GM12801 (cell line): ENCODE data around the gene CHMP4B.

Experiments used
- TF ChIP-seq, protein P1 (sequence below): IDR thresholded peaks from one replicate; pipeline ENCODE4 v1.5.1; 2011; ENCODE audit warnings: control low read depth; ENCODE audit not compliant: insufficient read length; ENCODE audit errors: extremely low read depth

Gene CHMP4B

DNA sequence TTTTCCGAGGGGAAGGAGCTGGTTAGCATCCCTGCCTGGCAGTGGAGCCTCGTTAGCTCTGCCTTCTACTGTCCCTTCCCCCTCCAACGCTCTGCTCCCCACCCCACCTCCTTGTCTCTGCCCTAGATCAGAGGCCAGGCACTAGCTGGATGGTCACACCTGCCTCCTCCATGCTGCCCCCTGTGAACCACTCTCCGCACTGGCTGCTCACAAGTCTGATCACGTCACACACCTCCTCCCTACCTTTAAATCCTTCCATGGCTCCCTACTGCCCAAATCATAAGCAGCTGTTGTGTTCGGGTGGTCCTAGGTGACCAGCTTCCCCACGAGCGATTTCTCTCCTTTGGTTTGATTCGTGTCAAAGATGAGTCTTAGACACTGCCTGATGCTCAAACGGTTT, 71.3 kb downstream of the CHMP4B start:
- TF ChIP-seq, protein P1, sequence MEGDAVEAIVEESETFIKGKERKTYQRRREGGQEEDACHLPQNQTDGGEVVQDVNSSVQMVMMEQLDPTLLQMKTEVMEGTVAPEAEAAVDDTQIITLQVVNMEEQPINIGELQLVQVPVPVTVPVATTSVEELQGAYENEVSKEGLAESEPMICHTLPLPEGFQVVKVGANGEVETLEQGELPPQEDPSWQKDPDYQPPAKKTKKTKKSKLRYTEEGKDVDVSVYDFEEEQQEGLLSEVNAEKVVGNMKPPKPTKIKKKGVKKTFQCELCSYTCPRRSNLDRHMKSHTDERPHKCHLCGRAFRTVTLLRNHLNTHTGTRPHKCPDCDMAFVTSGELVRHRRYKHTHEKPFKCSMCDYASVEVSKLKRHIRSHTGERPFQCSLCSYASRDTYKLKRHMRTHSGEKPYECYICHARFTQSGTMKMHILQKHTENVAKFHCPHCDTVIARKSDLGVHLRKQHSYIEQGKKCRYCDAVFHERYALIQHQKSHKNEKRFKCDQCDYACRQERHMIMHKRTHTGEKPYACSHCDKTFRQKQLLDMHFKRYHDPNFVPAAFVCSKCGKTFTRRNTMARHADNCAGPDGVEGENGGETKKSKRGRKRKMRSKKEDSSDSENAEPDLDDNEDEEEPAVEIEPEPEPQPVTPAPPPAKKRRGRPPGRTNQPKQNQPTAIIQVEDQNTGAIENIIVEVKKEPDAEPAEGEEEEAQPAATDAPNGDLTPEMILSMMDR, result no peak

GRCh38 chr20:33883164-33883563, 72.0 kb downstream of the CHMP4B start:
- TF ChIP-seq, protein P1, result no peak

DNA sequence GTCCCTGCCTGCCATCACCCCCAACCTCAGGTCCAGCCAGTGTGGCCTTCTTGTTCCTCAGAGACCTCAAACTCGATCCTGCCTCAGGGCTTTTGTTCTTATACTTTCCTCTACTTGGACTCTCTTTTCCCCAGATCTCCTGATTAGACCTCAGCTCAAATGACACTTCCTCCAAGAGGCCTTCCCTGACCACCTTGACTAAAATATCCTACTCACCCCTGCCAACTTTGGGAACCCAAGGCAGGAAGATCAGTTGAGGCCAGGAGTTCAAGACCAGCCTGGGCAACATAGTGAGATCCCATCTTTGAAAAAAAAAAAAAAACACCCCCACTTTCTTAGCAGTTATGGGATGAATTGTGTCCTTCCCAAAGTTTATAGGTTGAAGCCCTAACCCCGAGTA, 73.5 kb downstream of the CHMP4B start:
- TF ChIP-seq, protein P1, result no peak

DNA sequence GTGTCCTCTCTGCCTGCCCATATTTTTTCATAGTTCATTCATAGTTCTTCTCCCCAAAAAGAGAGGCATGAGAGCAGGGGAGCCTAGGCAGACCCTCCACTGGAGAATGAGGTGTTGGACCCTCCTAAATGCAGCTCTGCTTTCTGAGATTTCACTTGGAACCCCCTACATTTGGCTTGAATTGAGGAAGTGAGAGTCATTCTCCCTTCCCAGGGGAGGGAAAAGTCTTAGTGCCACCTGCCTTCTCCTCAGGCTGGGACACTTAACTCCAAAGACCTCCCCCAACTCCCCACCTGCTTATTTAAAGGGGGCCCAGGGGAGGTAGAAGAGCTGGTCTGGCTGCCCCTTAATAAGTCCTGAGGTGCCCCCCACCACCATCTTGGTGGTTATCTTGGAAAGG, 78.2 kb downstream of the CHMP4B start:
- TF ChIP-seq, protein P1, result no peak

- TF ChIP-seq, protein P1, result no peak
Observed at GRCh38 chr20:33890557-33890956, 79.4 kb downstream of the CHMP4B start.

DNA sequence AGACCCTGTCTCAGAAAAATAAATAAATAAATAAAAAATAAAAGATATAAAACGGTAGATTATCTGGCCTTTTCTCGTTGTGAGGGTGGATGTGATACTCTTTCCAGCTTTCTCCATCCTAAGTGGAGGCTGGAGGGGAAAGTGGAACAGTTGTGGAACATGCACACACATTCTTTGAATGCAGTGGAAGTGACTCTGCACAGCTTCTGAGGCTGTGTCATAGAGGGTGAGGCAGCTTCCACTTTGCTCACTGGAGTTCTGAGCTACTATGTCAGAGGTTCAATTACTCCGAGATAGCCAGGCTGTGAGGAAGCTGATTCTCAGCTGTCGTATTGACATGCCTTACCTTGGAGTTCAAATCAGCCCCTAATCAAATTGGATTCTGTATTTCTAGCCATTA, 82.2 kb downstream of the CHMP4B start:
- TF ChIP-seq, protein P1, result no peak

GRCh38 chr20:33894798-33895197, 83.7 kb downstream of the CHMP4B start:
- TF ChIP-seq, protein P1, result no peak

DNA sequence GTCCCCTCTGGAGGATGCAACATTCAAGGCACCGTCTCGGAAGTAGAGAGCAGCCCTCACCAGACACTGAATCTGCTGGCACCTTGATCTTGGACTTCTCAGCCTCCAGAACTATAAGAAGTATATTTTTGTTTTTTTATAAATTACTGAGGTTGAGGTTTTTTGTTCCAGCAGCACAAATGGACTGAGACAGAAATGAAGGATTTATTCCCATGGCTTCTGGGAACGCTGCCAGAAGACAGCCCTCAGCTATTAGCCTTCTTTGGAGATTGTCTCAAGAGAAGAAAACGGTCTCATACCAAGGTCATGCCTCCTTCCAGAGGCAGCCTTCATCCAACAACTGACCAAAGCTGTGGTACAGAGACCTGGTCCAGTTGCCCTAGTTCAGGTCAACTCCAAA, 85.4 kb downstream of the CHMP4B start:
- TF ChIP-seq, protein P1, result no peak
